ENCODE measurements around the gene IGFLR1. TPM values are rescaled to one million over a fixed set of nuclear protein-coding genes. Genes with fewer than 3 reads are reported as not detected.

The IGFLR1 gene
- polyA plus RNA-seq, 2 of the 4 experiments (the other 2 are of a cell fraction) = 6.4 to 14.4 TPM

GRCh38 chr19:35753634-35754369 is 11.6 kb upstream of the IGFLR1 start (continued):
- TF ChIP-seq, protein P1, sequence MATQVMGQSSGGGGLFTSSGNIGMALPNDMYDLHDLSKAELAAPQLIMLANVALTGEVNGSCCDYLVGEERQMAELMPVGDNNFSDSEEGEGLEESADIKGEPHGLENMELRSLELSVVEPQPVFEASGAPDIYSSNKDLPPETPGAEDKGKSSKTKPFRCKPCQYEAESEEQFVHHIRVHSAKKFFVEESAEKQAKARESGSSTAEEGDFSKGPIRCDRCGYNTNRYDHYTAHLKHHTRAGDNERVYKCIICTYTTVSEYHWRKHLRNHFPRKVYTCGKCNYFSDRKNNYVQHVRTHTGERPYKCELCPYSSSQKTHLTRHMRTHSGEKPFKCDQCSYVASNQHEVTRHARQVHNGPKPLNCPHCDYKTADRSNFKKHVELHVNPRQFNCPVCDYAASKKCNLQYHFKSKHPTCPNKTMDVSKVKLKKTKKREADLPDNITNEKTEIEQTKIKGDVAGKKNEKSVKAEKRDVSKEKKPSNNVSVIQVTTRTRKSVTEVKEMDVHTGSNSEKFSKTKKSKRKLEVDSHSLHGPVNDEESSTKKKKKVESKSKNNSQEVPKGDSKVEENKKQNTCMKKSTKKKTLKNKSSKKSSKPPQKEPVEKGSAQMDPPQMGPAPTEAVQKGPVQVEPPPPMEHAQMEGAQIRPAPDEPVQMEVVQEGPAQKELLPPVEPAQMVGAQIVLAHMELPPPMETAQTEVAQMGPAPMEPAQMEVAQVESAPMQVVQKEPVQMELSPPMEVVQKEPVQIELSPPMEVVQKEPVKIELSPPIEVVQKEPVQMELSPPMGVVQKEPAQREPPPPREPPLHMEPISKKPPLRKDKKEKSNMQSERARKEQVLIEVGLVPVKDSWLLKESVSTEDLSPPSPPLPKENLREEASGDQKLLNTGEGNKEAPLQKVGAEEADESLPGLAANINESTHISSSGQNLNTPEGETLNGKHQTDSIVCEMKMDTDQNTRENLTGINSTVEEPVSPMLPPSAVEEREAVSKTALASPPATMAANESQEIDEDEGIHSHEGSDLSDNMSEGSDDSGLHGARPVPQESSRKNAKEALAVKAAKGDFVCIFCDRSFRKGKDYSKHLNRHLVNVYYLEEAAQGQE (IDR thresholded peaks at IDR 0.05) = no peak
- TF ChIP-seq ZC3H11A (IDR thresholded peaks at IDR 0.05) (no peak), RARB (CRISPR knock-in tag; IDR thresholded peaks at IDR 0.05) (no peak), MYC (IDR thresholded peaks at IDR 0.05; ENCODE audit: borderline replicate concordance, low read length) (no peak), HOXB5 (CRISPR knock-in tag; IDR thresholded peaks at IDR 0.05) (no peak), HES2 (IDR thresholded peaks at IDR 0.05) (no peak)

GRCh38 chr19:35752746-35753350 is 10.6 kb upstream of the IGFLR1 start:
- H3K27ac ChIP-seq = no peak overlapping the region
- no peak for DNase-seq (ENCODE audit: low read depth in 1 of 2, low spot score in 1 of 2)
- TF ChIP-seq RARB (CRISPR knock-in tag; IDR thresholded peaks at IDR 0.05) = no peak
- TF ChIP-seq KDM5A (IDR thresholded peaks at IDR 0.05) = no peak
- TF ChIP-seq RCOR1 (IDR thresholded peaks at IDR 0.05; ENCODE audit: low read depth, low read length) = no peak
- no peak for TF ChIP-seq SMC3 (IDR thresholded peaks at IDR 0.05)
- no peak for TF ChIP-seq HES2 (IDR thresholded peaks at IDR 0.05)
- TF ChIP-seq EP300 (IDR thresholded peaks at IDR 0.05) = no peak
- no peak for TF ChIP-seq CTCF (IDR thresholded peaks at IDR 0.05)
- no peak for TF ChIP-seq MAX (IDR thresholded peaks at IDR 0.05)
- TF ChIP-seq POLR2AphosphoS2 (conservative IDR thresholded peaks at IDR 0.05; ENCODE audit: low read length) = no peak
- no peak for TF ChIP-seq PHF8 (IDR thresholded peaks at IDR 0.05; ENCODE audit: borderline replicate concordance, low read depth)
- no peaks in the 10 kb centered on the region for H3K9me3 ChIP-seq
- peaks cover 15% of the 10 kb centered on the region for H3K4me1 ChIP-seq
- ChIA-PET POLR2A (no interaction called here), CTCF (interaction anchor here (0.9 to 1.6 kb wide), 4 partner anchors 10 to 58 kb away, joined by 3 to 5 read pairs (median 3); partner anchors contain the start of gene IGFLR1)
- no peak overlapping the region for H3K4me2 ChIP-seq
- FAIRE-seq = no peak
- H3K4me3 ChIP-seq = no peak overlapping the region
- no peak for ATAC-seq
- 96% methylated on average over 20 of the region's 20 CpGs for WGBS (ENCODE audit: missing lambda C conversion rate)
